ENCODE data around the gene TBC1D8.

TBC1D8 gene

DNA sequence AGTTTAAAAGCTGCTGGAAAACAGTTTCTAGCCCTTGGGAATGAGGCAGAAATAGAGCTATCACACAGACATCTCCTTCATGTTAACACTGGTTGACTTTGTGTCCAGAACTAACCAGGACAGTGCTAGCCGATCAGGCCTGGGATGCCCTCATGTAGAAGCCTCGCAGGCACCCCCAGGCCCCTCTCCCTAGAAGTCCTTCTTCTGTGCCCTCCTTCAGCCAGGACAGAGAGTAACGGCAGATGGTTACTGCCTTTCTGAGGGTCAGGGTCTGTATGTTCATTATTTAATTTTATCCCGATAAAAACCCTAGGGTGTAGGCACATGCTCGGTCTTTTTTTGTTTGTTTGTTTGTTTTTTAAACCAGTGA is 159.8 kb downstream of the TBC1D8 start:
- DNase-seq, result no peak

DNA sequence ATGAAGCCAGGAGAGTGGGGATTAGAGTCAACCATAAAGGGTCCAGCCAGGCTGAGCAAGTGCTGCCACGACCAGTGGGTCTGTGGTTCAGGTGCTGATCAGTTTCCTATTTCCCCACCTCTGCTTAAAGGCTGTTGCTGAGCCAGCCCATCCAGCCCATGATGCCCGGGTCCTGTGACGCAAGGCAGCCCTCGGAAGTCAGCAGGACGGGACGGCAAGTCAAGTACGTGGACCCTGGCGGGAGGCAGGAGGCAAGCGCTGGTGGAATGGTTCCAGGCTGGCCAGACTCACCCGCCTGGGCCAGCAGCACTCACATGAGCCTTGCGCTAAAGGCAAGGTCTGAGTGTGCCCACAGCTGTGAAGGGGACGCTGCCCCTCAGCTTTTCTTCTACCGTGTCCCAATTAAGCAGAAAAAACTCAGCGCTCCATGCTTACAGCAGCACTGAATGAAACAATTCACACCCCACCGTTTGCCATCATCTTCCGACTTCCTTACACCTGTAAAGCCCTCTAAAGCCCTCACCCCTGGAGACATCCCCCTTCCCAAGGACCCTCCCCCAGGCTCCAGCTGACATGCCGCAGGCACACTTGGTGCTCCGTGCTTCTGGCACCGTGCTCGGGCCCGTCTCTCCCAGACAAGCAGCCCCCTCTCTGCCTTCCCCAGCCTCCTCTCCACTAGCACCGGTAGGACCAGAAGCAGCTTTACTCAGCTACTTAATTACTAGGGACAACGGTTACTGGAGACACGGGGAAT is 160.4 kb downstream of the TBC1D8 start:
- DNase-seq, result no peak

DNA sequence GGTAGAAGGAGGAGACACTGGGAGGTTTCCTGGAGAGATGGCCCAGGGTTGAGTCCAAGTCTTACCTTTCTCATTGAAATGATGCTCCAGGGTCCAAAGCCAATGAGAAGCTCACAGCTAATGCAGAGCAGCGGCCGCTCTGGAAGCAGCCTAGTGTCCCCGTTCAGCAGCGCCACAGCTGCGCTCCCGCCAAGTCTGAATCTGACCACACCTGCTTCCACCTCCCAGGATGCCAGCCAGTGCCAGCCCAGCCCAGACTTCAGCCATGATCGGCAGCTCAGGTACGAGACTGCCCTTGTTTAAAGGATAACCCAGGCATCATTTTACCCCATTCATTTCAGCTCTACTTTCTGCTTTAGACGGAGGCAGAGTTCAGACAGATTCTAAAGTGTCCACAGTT is 161.0 kb downstream of the TBC1D8 start:
- DNase-seq, result no peak

DNA sequence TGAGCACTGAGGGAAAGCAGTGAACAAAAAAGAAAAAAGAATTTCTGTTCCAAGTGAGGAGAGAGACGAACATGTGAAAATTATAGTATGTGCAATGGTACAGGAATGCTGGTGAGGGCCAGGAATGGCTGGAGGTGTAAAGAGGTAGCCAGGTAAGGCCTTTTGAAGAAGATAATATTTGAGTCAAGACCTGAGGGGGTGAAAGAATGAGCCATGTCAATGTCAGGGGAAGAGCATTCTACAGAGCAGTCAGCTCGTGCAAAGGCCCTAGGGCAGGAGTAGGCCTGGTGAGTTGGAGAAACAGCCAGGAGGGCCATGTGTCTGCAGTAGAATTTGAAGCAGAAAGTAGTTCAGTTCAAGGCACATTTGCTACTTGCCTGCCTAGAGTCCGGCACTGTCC is 161.5 kb downstream of the TBC1D8 start:
- no peak for DNase-seq

DNA sequence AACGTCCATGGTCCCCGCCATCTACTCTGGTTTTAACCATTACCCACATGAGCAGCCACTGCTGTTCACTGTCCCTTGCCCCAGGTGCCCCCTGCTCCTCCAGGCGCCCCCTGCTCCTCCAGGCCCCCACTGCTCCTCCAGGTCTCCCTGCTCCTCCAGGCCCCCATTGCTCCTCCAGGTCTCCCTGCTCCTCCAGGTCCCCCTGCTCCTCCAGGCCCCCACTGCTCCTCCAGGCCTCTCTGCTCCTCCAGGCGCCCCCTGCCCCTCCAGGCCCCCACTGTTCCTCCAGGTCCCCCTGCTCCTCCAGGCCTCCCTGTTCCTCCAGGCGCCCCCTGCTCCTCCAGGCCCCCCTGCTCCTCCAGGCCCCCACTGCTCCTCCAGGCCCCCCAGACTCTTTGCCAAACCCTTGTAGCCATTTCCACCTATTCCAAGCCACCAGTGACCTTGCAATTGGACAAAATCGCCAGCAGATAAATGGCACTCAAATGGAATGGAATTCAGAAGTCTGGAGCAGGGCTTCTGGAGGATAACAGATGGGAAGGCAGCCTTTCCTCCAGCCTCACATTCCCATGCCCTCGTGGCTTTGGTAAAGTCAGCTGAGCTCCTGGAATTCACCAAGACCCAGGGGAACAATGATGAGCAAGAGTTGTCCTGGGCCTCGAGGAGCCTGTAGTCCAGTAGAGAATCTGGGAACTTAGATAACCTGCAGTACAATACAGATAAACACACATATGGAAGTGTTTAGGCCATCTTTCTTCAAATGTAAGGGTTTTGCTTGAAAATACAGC is 162.4 kb downstream of the TBC1D8 start:
- no peak for DNase-seq

DNA sequence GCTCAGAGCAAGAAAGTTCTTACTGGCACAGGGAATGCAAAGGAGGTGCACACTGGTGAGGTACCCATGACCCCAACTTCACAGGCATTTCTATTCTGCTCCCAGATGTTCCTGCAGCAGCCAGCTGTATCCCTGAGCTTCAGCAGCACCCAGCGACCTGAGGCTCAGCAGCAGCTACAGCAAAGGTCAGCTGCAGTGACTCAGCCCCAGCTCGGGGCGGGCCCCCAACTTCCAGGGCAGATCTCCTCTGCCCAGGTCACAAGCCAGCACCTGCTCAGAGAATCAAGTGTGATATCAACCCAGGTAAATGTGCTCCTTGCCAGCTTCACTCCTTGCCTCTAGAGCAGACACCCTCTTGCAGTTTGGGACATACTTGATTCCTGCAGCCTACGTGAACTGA is 163.2 kb downstream of the TBC1D8 start:
- DNase-seq, result no peak

DNA sequence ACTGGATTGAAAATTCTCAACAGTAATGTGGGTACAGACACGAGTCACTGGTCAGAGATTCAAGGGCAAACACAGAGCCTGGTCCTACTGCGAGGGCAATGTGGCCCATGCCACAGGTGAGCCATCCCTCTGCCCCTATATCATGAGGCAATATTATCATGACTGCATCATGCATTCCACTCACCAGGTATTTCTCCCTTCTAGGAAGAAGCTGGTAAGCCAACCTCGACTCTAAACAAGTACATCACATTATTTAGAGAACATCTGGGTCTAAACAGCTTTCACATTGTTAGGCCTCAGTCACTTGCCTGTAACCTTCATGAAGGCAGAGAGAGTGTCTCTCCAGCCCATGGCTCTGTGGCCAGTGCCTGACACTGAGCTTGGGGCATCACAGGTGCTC is 163.6 kb downstream of the TBC1D8 start:
- DNase-seq, result no peak

DNA sequence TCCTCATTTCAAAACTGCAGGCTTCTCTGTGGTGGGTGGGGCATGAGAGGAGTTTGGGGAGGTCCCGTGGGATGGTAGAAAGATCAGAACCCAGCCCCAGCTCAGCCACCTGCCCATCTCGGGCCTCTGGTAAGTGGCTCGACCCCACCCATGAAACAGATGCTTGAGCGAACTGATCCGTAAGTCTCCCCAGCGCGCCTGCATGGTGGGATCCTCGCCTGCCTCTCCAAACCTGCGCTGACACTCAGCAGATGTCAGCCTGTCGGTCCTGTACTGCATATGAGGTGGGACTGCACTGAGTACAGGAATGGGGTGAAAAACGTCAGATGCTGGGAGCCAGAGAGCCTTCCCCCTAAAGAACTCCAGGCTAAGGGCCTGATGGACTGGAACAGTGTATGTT is 165.0 kb downstream of the TBC1D8 start:
- no peak for DNase-seq

DNA sequence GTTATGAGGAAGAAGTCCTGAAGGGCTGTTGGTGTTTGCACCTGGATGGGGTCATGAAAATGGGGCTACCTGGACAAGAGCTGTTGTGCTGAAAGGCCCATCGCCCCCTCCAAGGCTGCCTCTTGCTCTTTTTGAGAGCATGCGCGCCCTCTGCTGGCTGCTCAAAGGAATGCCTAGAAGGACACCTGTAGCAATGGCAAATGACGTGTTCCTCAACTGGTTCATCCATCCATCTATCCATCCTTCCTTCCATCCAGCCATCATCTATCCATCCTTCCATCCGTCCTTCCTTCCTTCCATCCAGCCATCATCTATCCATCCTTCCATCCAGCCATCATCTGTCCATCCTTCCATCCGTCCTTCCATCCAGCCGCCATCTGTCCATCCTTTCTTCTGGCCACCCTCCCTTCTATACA is 166.3 kb downstream of the TBC1D8 start:
- peak; percentile 86 for DNase-seq

DNA sequence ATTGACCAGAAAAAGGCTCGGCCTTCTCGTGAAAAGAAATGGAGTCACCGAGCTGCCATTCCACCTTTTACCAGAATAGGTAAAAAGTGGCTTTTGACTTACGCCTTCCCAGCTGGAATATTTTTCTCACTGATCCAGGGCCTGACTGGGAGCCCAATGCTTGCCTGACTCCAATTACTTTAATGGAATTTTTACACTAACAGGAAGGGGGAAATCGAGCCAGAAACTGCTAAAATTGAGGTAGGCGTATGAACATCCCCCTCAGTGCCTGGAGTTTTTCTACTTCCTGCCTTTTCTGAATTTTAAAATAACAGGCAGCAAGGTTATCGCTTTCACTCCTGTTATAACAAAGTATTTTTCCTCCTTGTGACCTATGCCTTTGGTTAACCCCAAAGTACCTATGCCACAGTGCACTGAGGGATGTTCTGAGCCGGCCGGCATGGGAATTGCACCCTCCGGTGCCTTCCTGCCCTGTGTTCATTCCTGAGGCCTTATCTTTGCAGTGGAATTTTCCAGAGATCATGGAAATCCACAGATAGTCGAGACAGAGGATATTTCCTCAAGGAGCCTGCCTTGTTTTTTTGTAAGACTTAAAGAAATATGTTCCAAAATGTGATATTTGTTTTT is 167.4 kb downstream of the TBC1D8 start:
- DNase-seq, result no peak

DNA sequence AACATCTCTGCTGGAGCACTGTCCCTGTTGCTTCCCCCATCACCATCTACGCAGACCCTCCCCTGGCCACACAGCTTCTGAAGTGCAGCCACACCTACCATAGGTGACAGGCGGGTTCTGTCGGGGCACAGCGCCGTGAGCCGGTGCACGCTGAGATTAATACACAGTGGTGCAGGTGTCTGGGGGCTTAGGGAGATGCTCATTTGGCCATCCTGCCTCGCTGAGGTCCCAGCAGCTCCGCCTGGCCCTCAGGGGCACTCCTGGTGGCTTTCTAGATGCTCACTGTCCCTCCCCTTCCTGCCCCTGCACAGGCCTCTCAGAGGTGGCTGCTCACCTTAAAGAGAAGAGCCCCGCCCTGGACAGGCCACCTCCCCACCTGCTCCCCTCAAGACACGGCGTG is 168.0 kb downstream of the TBC1D8 start:
- no peak for DNase-seq

DNA sequence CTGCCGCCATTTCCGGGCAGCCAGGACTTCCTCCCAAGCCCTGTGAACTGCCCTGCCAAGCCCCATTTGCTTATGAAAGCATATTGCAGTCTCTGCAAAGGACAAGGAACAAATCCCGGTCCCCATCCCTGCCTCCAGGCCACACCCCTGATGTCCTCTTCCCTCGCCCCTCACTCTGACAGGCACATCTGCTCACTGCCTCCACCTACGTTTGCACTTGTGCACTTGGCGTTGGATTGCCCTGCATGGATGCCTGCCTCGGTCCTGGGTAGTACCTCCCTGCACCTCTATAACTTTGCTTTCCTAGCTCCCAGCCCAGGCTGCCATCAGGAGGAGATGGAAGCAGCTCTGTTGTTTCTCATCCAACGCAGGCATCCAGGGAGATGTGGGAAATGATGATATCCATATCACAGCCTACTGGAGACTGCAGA is 168.7 kb downstream of the TBC1D8 start:
- DNase-seq, result no peak

DNA sequence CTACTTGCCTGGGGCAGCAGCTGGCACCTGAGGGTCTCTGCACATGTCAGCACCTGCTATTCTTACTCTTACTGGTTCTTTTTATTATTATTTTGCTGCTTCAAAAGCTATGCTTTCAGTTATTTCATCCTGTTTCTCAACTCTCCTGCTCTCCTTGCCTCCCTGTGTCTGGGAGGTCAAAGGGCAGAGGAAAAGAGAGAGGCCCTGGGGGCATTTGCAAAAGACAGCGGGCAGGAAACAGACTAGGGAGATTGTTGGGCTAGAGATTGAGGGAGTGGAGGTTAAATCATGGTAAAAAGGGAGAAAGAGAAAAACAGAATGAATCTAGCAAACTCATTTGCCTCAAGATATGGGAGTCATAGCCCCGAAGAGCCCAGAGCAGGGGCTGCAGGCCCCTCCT is 170.2 kb downstream of the TBC1D8 start:
- no peak for DNase-seq

DNA sequence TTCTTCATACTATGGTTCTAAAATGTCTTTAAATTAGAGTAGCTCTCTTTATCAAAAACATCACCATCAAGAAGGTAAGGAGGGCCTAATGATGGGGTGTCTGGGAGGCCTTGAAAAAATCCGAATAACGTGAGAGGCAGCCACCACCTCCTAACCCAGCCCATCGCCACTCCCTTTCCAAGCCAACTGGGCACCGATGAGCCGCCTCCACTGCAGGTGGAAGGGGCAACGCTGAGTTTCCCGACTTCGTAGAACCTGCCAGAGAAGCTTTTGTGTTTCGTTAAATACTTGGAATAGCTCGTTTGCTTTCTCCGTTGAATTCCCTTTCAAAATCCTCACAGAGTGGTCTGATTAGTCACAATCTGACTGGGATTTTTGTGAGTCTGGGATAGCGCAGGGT is 171.1 kb downstream of the TBC1D8 start:
- DNase-seq, result no peak

DNA sequence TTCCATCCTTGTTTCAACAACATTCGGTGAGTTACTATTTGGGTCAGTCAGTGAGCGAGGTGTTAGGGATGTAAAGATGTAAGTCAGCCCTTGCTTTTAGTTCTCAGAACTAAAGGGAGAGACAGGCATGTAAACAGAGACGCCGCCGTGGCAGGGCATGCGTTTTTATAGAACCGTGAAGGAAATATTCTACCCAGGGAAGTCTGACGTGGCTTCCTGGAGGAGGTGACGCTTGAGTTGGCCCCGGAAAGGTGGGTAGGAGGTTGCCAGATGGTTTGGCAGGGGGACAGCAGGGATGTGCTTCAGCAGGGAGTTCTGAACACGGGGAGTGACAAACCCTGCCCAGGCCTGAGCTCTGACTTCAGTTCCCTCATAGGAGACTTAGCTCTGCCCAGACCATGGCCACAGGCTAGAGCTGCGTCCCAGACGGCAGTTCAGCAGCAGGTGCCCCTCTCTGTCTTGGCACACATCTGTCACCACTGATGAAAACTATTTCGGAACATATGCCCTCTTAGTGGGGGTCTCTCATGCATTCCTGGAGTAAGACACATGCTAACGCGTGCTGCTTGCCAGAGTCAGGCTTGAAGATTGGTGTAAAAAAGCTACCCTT is 172.5 kb downstream of the TBC1D8 start:
- peak; percentile 80 for DNase-seq

DNA sequence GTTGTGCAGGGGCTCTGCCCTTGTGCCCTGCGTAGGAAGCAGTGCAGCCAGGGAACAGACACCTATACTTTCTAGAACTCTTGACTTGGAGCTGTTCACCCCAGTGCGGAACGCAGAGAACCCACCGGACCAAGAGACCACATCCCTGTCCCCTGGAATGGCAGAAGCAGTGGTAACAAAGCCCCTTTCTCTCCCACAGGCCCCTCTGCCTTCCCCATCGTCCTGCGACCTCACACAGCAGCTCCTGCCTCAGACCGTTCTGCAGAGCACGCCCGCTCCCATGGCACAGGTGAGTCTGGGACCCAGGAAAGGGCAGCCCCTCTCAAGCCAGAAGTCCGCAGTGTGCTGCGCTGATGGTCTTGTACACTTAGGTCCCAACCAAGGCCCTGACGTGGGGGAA is 173.7 kb downstream of the TBC1D8 start:
- DNase-seq, result no peak

DNA sequence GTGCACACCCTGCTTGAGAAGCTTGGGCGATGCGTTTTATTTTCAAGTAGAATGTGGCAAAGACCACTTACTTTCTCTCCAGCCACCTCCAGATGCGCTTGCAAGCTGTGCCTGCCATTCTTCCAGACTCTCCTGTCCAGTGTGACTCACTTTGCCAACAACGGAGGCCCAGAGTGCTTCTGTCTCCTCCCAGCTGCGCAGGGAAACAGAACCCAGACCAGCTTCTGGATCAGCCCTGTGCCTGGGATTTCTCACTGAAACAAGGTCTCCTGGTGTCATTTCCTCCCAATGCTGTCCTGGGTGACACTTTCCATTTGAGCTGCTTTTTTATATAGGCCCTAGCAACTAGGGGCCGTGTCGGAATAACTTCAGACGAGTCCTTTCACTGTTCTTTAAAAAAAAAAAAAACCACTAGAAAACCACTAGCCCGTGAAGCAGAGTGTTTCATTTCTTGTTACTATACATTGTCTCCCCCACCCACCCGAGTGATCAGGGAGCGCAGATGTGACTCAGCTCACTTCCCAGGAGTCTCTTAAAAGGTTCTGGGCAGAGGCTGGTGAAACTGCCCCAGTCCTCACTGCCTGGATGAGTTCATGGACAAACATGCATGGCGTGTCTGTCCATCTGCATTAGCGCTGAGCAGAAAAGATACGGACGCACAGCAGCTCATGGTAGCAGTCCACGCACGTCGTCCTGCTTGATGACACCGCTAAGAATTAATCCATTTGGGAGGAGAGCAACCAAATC is 174.4 kb downstream of the TBC1D8 start:
- DNase-seq, result no peak

DNA sequence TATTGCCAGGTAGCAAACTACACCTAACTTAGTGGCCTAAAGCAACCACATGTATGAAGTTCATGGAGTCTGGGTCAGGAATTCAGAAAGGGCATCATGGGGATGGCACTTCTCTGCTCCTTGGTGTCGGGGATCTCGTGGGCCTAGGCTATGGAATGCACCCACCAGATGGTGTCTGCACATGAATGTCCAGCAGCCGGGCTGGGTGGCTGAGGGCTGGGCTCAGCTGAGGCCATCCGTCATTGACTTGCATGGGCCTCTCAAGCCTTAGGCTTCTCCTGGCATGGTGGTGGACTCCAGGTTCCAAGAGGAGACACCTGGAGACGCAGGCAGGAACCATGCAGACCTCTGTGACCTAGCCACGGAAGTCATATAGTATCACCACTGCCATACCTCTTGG is 175.1 kb downstream of the TBC1D8 start:
- DNase-seq, result no peak

DNA sequence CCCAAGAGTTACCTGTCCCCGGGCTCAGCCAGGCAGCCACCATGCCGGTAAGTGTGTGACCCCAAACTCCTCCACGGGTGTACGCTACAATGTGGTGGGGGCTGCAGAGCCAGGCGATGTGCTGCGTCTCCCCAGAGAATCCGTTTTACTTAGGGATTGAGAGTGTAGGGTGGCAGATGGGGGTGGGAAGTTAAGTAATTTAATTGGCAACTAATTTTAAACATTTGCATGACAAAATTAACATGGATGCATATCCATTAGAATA is 175.7 kb downstream of the TBC1D8 start:
- DNase-seq, result no peak

DNA sequence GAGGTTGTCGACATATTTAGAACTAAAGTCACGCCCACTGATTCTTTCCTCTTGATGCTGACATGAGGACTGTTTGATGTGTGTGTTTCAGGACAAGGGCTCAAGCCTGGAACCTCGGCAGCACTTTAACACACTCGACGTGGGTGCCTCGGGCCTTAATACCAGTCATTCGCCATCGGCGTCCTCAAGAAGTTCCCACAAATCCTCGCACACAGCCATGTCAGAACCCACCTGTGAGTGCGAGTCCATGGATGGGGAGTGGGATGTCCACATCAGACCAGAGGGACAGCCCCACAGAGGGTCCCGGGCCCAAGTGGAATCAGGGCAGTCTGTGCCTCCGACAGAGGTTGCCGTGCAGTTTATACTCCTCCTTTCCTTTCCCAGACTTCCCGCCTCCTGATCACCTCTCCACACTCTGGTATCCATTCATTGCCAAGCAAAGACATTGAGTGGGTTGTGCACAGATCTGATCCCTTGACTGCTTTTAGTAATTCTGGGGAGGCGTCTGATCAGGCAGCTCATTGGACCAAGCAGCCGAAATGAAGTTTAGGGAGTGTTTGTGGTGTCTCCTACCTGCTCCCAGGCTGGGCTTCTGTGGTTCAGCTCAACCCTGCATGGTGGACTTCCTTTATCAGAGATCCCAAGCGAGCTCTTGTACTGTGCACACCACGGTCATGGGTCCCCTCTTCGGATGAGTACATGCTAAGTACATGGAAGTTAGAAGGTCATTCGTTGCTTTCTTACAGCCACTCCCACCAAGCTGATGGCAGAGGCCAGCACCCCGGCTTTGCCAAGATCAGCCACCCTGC is 176.3 kb downstream of the TBC1D8 start:
- no peak for DNase-seq

DNA sequence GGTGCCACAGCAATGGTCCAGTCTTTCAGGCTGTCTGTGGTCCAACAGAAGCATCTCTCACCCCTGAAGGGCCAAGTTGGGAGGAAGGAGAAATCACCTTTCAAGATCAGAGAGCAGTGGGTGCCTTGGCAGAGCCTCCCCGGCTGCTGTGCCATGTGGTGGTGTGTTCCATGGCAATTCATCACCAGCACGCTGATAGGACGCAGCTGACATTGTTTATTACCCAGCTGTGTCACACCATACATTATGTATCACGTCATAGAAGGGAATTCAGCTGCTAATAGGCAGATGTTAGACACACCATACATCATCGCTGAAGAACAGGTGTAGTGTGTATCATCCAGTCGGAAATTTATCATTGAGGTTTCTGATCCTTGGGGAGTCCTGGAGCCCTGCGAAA is 178.7 kb downstream of the TBC1D8 start:
- no peak for DNase-seq

DNA sequence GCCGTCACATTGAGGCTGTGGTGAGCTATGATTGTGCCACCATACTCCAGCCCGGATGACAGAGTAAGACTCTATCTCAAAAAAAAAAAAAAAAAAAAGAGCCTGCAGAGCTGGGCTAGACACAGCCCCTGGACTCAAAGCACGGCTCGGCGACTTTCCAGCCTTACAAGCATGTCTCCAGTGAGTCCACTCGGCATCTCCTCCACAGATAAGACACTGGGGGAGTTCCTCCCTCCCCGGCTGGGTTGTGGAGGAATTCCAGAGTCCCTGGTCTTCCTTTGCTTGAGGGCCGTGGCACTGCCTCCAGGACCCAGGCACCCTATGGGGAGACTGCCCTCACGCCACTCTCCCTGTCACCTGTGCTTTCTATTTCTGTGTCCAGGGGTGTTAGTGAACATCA is 180.0 kb downstream of the TBC1D8 start:
- no peak for DNase-seq

Data from femur (tissue), 1 donor.